GM20431 (cell line): ENCODE measurements around the gene PLEKHG3.

Source experiments
- in situ Hi-C: fragments of 300-500 bp; cut with MseI, MboI; formaldehyde crosslinking; loops from one replicate; pipeline ENCODE4 v1.15.0; 2020; ENCODE audit warnings: low sequenced_read_pairs; ENCODE audit not compliant: unreplicated experiment

PLEKHG3 gene

DNA sequence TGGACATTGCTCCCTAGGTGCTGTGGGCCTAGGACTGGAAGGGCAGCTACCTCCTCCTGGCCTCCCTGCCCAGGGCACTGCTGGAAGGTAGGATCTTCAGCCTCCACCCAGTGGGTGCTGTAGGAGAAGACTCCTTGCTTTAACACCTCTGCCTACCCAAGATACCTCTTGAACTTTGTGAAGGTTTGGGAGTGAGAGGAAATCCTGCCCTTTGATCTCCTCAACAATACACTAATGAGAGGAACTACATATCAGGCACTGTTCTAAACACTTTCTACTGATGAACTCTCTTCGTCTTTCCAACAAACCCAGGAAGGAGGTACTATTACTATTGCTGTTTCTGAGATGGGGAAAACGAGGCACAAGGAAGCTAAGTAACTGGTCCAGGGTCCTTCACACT is 66.9 kb downstream of the PLEKHG3 start:
- in situ Hi-C loops, result no loop called here

DNA sequence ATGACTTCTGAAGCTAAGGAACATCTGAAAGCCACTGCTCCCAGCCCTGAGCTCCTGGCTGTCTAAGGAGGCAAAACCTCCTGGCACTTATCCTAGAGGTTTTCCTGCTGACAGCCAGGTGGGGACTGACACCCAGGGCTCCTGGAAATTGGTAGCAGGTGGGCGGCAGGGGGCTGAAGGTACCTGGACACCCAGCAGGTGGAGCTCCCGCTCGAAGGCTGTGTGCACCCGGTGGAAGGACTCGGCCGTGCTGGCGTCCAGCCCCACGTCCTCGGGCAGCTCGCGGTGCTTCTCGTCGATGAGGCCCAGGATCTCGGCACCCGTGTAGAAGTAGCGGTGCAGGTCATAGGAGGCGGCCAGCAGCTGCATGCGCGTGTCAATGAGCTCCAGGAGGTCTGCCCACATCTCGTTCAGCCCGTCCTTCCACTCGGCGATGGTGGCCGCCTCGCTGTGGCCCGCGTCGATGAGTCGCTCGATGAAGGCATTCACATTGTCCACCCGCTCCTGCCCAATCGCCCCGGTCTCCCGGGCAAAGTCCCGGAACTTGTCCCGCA is 68.2 kb downstream of the PLEKHG3 start:
- in situ Hi-C loops, result no loop called here

DNA sequence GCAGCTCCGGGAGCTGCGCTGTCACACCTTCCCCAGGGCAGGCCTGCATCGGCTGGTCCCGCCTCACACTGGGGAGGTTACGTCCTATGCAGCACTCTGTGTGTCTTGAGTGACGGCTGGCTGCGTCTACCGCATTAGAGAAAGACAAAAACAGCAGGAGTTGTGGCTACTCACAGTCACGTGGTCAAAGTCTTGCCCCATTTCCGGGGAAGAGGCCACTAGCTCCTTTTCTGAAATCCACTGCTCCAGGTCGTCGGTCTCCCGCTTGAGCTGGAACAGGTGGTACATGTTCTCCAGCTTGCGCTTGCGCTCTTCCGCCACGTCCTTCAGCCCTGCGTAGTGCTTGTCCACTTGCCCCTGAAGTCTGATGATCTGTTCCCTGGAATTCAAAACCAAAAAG is 68.8 kb downstream of the PLEKHG3 start:
- in situ Hi-C loops, result no loop called here

DNA sequence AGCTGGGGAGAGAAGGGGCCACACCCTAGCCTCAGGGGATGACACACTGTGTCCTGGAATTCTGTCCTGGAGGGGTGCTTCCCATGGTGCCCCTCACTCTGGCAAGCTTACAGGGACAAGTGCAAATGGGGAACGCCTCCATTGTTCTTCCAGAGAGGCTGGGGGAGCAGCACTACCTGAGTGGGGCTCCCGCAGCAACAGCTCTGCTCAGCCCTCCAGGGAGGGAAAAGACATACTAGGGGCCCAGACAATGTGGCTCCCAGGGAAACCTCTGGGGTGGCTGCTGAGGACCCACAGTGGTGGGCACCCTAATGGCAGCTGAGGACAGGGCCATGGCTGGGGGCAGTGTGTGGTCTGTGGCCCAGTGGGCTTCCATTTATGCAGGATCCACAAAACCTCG is 69.4 kb downstream of the PLEKHG3 start:
- in situ Hi-C loops, result no loop called here

DNA sequence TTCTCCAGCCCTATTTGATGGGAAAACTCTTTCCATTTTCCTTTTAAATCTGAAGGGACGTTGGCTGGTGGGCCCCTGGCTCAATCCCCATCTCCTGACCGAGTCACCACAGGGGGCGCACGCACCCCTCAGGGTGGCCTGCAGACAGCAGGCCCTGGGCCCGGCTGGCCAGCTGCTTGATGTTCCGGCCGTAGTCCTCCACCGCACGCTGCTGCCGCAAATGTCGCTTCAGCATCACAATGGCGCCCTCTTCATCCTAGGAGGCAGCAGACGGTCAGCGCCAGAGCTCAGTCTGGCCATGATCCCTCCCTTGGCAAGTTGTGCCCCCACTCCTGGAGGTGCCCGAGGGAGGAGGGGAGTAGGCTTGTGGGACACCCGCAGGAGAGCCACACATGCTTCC is 70.0 kb downstream of the PLEKHG3 start:
- in situ Hi-C loops, result no loop called here

DNA sequence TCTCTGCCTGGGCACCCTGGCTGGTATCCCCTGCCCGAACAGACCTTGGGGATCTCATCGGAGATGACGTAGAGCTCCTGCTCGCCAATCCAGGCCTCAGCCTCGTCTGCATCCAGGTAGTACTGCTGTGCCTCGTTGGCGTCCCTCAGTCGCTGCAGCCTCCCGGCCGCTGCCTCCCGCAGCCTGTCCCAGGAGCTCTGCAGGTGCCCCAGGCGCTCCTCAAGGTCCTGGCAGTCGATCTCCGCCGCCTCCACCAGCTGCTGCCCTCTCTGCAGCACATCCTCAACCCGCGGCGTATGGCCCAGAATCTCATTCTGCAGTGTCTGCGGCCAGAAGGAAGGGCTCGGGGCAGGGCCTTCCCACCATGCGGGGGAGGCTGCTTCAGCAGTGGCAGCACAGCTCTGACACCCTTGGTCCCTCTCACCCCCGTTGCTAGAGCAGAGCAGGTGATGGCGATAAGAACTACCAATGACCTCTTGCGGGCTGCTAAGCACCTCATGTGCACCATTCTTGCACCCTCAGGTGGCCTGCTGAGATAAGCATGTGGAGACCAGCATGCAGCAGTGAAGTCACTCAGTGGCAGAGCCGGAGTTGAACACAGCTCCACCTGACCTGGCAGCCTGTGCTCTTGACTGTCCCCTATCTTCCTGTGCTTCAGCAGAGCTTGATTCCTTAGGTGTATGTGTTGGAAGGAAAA is 71.0 kb downstream of the PLEKHG3 start:
- in situ Hi-C loops, result no loop called here

DNA sequence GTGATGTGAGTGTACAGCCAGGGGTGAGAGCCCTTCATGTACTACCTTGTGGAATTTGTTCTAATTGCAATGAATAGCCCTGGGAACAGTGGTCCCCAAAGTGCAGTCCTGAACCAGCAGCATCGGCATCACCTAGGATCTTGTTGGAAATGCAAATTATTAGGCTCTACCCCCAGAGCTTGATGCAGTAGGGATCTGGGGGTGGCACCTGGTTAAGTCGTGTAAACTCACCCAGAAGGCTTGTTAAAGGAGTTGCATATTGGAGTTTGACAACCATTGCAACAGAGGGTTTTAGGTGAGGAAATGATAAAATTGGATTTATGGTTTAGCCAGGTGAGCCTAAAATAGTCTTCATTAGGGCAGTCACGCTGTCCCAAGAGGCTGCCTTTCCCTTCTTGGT is 73.2 kb downstream of the PLEKHG3 start:
- in situ Hi-C loops, result no loop called here

DNA sequence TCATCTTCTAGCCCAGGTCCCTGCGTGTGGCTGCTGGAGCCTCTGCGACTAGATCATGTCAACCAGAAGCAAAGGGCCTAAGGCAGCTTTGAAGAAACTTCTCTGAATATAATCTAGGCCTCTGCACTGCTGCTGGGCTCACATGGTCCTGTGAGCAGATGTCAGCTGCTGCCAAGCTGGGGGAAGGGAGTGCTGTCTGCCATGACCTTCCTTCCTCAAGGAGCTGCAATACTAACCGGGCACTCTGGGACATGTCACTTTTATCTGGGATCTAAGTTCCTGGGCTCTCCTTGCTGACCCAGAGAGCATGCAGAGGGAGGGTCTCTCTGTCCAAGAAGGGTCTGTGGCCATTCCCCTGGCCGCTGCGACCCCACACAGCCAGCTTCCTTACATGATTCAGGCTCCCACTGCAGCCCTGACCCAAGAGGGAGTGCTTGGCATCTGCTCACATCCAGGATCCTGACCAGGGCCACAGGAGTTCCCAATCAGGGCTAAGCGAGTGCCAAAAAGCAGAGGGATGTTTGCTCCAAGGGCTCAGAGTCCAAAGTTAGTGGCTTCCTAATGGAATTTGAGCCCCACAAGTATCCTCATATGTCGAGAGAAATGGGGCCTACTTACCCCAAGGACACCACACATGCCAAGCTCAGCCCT is 74.0 kb downstream of the PLEKHG3 start:
- in situ Hi-C loops, result no loop called here

DNA sequence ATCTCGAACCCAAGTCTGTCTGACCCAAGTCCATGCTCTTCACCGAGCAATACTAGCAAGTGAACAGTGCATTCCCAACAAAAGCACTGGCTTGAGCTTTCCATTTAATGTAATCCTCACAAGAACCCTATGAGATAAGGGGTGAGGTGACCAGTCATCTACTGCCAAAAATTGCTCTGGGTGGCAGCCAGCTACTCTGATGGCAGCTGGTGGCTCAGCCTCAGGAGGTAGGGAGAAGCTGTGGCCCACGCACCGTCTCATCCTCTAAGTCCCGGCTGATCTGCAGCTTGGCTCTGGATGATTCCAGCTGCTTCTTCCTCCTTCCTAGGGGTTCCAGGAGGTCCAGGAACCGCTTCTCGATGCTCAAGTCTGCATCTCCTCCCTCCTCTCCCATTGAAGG is 75.2 kb downstream of the PLEKHG3 start:
- in situ Hi-C loops, result no loop called here

DNA sequence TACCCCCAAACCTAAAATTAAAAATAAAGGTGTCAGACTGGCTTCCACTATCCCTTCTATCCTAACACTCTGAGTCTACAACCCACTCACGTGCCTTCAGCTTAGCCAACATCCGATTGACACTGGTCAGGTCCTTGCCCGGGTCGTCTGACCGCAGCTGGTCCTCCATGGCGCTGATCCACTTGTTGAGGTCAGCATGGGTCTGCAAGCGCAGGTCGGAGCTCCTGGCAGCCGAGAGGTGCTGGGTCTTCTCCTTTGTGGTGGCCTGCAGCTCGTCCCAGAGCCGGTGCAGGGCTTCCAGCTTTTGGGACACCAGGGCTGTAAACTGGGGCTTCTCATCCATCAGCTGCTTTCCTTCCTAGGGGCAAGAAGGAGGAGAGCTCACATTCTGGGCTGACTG is 78.0 kb downstream of the PLEKHG3 start:
- in situ Hi-C loops, result no loop called here

DNA sequence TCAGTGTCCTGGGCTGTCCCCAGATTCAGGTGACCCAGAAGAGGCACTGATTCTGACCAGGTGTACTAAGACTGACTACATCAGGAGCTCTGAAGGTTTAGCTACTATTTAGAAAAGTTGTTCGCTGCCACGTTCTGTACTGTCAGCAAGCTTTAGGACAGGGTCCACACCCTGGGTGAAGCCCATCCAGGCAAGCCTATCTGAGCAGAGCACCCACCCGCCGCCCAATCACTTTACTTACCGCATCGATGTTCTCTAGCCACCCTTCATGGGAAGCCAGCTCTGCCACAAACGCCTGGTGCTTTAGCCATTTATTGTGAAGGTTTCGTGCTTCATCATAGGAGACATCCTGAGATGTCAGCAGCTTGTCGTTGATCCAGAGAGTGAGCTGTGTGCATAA is 79.8 kb downstream of the PLEKHG3 start:
- in situ Hi-C loops, result no loop called here

DNA sequence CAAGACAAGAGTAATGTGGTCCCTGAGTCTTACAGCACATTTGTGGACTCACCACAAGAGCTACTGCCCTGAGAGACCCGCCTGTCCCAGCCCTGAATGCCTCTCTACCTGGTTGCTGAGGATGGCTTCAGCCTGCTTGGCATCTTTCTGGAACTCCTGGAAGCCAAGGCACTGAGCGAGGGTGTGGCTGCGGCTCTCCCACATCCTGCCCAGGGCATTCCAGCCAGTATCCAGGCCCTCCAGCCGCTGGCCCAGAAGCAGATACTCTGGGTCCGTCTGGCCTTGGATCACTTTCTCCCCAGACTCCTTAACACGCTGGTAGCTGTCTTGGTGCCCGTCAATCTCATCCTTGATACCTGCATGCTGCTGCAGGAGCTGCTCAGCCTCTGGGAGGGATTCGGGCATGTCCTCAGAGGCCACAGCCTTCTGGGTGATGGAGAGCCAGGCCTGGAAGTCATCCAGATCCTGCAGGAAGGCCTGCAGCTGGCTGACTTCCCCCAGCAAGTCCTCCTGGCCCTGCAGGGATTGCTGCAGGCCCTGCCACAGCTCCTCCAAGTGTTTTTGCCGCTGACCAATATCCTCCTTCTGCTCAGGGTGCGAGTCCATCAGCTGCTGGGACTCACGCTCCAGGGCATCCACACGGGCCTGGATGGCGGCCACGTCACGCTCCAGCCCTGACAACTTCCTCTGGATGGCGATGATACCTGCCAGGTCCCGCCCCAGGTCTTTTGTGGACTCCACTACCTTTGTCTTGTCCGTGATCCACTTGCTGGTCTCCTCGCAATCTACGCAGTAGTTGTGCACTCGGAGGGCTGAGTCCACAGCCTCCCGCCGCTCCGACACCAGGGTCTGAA is 82.3 kb downstream of the PLEKHG3 start:
- in situ Hi-C loops, result no loop called here

DNA sequence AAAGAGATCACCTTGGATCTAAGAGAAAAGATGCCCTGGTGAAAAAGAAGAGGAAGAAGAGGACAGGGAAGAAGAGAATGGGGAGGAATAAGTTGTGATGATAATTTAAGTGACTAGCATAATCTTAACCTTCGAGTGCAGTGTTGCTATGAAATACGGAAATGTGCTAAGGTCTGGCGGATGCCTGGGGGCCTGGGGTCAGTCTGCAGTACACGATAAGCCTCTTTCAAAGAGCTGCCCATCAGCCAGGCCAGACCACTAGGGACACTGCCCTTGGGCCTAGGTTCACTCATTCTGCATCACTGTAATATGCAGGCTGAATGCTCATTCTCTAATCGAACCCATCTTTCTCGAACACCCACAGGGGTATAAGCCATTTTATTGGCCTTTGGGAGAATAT is 83.4 kb downstream of the PLEKHG3 start:
- in situ Hi-C loops, result no loop called here

DNA sequence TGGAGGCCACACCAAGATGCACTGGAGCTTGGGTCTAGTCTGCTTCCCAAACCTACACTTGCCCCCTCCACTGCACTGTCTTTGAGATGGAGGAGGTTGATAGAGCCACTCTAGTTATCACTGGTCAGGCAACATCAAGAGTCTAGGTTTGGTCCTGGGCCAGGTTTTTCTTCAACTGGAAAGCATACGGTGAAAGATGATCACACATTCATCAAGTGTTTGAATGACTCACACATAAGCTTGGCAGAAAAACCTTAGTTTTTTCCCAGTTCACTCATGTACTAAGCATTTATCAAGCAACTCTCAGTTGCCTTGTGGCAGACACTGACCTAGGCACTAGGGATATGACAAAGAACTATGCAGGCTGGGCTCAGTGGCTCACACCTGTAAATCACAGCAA is 84.5 kb downstream of the PLEKHG3 start:
- in situ Hi-C loops, result no loop called here

DNA sequence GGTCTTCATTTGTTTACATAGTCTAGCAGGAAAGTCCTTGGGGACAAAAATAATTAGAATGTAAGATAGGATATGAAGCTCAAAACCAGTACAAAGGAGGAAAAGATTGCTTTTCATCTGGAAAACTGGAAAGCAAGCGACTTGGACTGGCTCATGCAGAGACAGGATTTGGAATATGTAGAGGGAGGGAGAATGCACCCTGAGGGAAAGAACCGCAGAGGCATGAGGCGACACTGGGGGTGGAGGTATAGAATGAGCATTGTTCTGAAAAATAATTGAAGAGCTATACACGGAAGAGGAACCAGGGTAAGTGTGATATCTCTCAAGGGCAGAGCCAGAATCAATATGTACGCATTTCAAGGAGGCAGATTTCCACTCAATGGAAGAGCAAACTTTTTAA is 85.5 kb downstream of the PLEKHG3 start:
- in situ Hi-C loops, result no loop called here

DNA sequence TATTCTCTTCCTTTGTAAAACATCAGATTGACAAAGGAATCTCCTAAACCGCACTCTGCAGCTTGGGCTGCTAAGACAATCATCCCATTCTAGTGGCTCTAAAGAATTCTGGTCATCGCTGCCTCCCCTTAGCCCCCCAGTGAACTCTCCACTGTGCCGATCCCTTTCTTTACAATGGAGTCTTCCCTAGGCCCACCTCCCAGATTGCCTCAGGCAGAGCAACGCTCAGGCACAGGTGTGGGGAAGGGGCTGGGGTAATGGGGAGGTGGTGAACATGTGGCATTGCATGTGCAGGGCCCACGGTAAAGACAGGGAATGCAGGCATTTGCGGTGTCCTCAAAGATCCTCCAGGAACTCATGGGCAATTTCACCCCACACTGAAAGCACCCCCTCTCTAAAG is 86.3 kb downstream of the PLEKHG3 start:
- in situ Hi-C loops, result no loop called here

DNA sequence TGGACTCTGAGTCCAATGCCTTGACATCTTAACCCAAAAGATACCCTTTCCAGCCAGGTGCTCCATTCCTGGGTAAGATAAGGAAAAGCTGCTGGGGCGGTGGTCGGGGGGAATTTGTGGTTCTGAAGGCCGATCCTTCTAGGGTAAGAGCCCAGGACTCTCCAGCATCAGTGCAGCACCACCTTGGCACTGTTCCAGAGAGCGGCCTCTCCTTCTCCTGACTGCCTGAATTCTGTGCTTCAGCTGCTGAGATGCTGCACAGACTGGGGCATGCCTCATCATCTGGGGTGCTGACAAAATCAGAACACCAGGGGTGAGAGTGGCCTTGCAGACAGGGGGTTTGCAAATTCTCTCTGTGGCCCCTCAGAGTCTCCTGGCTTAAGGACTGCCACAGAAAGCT is 88.0 kb downstream of the PLEKHG3 start:
- in situ Hi-C loops, result no loop called here

DNA sequence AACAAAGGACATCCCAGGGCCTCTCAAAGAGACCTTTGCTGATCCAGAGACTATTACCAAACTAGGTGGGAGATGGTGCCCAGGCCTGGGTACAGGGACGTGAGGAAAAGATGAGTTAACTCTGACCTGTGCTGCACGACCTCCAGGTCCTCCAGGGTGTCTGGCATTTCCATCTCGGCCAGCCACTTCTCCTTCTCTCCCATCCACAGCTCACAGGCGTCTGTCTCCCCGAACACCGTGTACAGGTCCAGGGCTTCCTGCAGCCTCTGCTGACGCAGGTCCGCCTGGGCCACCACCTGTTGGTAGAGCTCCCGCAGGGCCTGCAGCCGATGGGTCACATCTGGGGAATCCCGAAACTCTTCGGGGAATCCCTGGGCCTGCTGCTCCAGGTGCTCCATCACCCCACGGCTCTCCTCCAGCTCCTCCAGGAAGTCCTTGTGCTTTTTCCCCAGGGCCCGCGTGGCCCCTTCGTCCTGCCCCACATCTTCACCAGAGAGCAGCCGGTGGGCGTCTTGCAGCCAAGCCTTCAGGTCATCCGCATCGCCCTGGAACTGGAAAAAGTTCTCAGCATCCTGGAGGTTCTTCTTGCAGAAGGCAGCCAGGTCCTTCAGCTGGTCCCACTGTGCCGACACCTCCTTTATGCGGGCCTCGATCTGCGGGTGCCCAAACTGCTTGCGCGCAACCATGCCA is 88.8 kb downstream of the PLEKHG3 start:
- in situ Hi-C loops, result no loop called here

DNA sequence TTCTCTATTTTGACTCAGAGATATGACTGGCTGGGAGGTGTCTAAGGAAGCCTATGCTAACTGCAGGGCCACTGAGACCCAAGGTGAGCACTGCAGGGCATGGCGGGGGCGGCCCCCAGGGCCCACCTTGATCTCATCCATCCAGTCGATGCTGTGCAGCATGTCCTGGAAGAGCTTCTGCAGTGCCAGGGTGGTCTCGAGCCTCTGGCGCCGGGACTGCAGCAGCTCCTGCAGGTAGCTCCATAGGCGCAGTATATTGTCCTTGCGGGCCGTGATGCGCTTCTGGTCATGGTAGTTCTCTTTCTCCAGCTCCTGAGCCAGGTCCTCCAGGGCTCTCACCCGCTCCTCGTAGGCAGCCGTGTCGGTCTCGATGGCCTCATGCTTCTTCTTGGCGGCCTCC is 91.0 kb downstream of the PLEKHG3 start:
- in situ Hi-C loops, result no loop called here

DNA sequence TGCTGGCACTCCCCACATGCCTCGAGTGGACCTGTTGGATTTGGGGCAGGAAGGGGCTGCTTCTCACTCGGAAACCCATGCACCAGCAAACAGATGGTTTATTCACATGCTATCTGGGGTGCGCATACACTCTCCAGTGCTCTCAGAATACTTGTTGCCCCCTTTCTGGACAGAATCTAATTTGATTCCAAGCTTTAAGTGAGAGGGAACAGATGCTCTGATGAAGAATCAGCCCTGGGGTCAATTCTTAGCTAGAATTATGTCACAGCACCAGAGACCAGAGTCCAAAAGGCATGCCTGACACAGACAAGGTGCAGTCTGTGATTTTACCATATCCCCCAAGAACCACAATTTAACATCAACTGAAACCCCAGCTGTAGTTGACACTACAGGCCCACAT is 91.7 kb downstream of the PLEKHG3 start:
- in situ Hi-C loops, result no loop called here
